Activated T-cell treated with anti-CD3 and anti-CD28 coated beads, Interleukin-2, amount 50 U/mL, for 4 hours (primary cell): ENCODE measurements around the gene FTCD. TPM values are rescaled to one million over a fixed set of nuclear protein-coding genes. Genes with fewer than 3 reads are reported as not detected.
A peak's percentile ranks its signal among the peaks of the same experiment; 100 is the strongest.

ENCODE experiments used
- ATAC-seq, 2 donors: fragments of 200-7000 bp; cut with Tn5 transposase; one replicate each; pipeline ENCODE4 v1.10.0; 2021
- DNase-seq: peaks from one replicate; pipeline ENCODE4 v3.0.0-alpha.2; 2020
- H3K27me3 Mint-ChIP-seq: one replicate; pipeline ENCODE4 v1.8.0; 2021; ENCODE audit warnings: low read depth, mixed read lengths
- H3K36me3 Mint-ChIP-seq: one replicate; pipeline ENCODE4 v1.8.0; 2022; ENCODE audit warnings: mixed read lengths; ENCODE audit not compliant: insufficient read depth
- H3K4me1 Mint-ChIP-seq: one replicate; pipeline ENCODE4 v1.8.0; 2021; ENCODE audit warnings: low read depth, mixed read lengths
- H3K4me3 Mint-ChIP-seq: one replicate; pipeline ENCODE4 v1.8.0; 2021; ENCODE audit warnings: mild to moderate bottlenecking, moderate library complexity, mixed read lengths
- H3K9me3 Mint-ChIP-seq: one replicate; pipeline ENCODE4 v1.8.0; 2021; ENCODE audit warnings: mixed read lengths
- total RNA-seq, 3 donors: library from RNA; stranded (reverse); gene quantifications; one replicate each; pipeline ENCODE4 v1.2.1, GENCODE V29; 2021

The FTCD gene
- total RNA-seq, 3 donors from 2014 or later: 0.33 to 0.71 (median 0.40) TPM

DNA sequence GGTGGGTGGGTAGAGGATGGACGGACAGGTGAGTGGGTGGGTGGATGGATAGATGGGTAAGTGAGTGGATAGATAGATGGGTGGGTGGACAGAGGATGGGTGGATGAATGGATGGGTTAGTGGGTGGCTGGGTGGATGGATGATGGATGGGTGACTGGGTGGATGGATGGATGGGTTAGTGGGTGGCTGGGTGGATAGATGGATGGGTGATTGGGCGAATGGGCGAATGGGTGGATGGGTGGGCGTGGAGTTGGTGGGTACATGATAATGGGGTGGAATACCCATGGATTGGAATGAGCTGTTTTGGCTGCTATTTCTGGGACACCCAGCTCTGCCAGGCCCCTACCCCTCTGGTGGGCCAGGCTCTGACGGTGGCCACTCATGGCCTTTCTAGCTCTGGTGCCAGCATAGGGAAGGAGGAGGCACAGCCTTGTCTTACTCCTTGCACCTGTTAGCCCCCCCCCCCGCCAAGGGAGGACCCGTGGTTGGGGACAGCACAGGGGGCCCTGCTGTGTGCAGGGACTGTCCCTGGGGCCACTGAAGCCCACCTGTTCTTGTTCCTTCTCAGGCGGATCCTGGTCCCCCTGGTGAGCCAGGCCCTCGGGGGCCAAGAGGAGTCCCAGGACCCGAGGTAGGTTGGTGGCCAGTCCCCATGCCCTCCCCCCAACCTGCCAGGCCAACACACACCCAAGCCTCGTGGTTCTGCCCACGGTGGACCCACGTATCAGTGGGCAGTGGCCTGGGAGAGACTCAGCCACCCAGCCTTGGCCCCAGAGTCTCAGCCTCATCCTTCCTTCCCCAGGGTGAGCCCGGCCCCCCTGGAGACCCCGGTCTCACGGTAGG lies 31.1 kb downstream of the FTCD start:
- ATAC-seq (no peak), DNase-seq (peak; percentile 3)
- no peaks in the 10 kb centered on the region for H3K27me3 Mint-ChIP-seq
- no peak overlapping the region for H3K4me3 Mint-ChIP-seq
- no peaks in the 10 kb centered on the region for H3K9me3 Mint-ChIP-seq
- H3K36me3 Mint-ChIP-seq: no peaks in the 10 kb centered on the region
- no peaks in the 10 kb centered on the region for H3K4me1 Mint-ChIP-seq

- Mint-ChIP-seq H3K4me3 (no peak overlapping the region), H3K4me1 (no peaks in the 10 kb centered on the region), H3K27me3 (no peaks in the 10 kb centered on the region), H3K36me3 (no peaks in the 10 kb centered on the region), H3K9me3 (no peaks in the 10 kb centered on the region)
- DNase-seq (peak; percentile 2), ATAC-seq (no peak)
Observed at GRCh38 chr21:46122758-46123683, 32.4 kb downstream of the FTCD start.

GRCh38 chr21:46122237-46122671 lies 33.1 kb downstream of the FTCD start:
- DNase-seq (peak; percentile 1), ATAC-seq (no peak)

DNA sequence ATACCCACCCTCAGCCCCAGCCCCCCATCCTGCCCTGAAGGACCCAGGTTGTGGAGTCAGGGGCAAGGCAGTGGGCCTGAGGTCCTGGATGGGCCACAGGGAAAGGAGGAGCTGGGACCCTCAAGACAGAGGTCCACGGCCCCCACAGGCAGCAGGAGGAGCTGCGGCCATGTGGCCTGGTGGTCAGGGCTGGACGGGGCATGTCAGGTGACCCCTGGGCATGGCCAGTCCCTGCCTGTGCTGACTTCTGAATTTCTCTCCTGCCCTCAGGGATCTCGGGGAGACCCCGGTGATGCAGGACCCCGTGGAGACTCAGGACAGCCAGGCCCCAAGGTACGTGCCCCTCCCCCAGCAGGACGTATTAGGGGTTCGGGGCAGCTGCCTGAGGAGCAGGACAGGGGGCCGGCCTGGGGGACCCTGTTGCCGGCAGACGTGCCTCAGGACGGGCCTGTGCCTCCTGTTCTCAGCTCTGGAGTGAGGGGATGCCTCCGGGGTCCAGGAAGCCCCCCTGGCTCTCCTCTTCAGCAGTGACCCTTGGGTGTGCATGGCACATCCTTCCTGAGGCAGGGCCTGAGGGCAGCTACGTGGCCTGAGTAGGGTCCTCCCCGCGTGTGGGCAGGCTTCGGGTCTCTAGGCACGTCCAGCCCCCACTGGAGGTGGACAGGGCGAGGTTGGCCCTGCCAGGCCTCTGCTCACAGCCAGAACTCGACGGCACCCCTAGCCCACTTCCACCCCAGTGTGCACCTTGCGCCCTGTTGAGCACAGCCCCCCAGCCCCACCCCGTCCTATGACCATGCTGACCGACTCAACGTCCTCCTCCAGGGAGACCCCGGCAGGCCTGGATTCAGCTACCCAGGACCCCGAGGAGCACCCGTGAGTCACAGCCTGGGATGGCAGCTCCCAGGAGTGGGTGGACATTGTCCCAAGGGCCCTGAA lies 33.8 kb downstream of the FTCD start:
- DNase-seq (peak; percentile 3), ATAC-seq (no peak)
- H3K27me3 Mint-ChIP-seq: no peaks in the 10 kb centered on the region
- no peak overlapping the region for H3K4me3 Mint-ChIP-seq
- H3K4me1 Mint-ChIP-seq: no peaks in the 10 kb centered on the region
- no peaks in the 10 kb centered on the region for H3K36me3 Mint-ChIP-seq
- H3K9me3 Mint-ChIP-seq: no peaks in the 10 kb centered on the region

More at GRCh38 chr21:46122237-46122671, 33.1 kb downstream of the FTCD start:
- Mint-ChIP-seq H3K9me3 (no peaks in the 10 kb centered on the region), H3K4me3 (no peak overlapping the region), H3K27me3 (no peaks in the 10 kb centered on the region), H3K4me1 (no peaks in the 10 kb centered on the region), H3K36me3 (no peaks in the 10 kb centered on the region)

DNA sequence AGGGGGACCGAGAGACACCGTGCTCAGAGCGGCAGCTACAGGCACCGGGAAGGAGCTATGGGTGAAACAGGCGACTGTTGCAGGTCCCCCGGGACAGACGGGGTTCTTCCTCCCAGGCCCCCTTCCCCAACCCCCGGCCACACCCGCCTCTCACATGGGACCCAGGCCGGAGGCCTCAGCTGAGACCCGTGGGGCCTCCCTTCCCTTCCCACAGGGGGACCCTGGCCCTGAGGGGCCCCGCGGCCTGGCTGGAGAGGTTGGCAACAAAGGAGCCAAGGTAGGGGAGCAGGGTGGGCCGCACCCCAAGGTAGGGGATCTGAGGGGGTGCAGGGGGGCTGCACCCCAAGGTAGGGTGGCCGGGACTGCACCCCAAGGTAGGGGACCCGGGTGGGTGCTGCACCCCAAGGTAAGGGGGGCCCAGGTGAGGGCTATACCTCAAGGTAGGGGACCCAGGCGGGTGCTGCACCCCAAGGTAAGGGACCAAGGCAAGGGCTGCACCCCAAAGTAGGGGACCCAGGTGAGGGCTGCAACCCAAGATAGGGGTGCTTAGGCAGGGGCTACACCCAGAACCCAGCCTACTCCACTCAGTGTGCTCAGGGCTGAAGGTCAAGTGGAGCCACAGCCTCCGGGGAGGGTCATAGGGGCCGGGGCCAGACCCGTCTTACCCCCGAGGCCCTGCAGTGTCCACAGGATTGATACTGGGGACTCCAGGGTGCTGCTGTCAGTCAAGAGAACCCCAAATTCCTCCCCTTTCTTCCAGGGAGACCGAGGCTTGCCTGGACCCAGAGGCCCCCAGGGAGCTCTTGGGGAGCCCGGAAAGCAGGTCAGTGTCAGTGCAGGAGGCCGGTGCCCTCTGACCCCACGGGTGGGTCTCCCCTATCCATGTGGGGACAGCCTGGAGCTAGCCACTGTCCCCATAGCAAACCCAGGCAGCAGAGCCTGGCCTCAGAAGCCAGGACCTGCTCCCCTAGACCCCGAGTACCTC lies 34.8 kb downstream of the FTCD start:
- no peaks in the 10 kb centered on the region for H3K36me3 Mint-ChIP-seq
- no peaks in the 10 kb centered on the region for H3K4me1 Mint-ChIP-seq
- no peak for ATAC-seq
- H3K9me3 Mint-ChIP-seq: no peaks in the 10 kb centered on the region
- DNase-seq: peak; percentile 3
- H3K4me3 Mint-ChIP-seq: no peak overlapping the region
- H3K27me3 Mint-ChIP-seq: no peaks in the 10 kb centered on the region

- ATAC-seq (no peak), DNase-seq (no peak)
- Mint-ChIP-seq H3K4me1 (no peaks in the 10 kb centered on the region), H3K9me3 (no peaks in the 10 kb centered on the region), H3K36me3 (no peaks in the 10 kb centered on the region), H3K27me3 (no peaks in the 10 kb centered on the region), H3K4me3 (no peak overlapping the region)
Observed at GRCh38 chr21:46119637-46120271, 35.6 kb downstream of the FTCD start.

DNA sequence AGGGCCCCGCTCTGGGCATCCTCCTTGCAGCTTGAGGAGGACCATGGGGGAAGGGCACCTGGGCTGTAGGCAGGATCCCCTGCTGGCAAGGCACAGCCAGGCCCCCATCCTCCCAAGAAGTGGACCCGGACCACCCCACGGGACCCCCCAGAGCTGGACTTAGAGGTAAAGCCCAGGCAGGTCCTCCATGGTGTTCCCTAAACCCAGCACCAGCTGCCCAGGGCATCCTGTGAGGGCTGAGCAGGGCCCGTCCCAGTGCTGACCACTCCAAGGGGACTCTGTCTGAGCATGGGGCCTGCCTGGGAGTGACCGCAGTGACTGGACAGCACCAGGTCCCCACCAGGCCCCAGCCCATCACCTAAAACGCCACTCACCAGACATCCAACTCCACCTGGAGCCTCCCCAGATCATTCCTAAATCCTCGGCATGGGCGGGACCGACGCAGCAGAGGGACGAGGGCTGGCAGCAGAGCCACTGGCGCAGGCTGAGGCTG lies 36.2 kb downstream of the FTCD start:
- peak; percentile 3 for DNase-seq

GRCh38 chr21:46118316-46119143 lies 36.8 kb downstream of the FTCD start:
- Mint-ChIP-seq H3K27me3 (no peaks in the 10 kb centered on the region), H3K36me3 (no peaks in the 10 kb centered on the region), H3K9me3 (no peaks in the 10 kb centered on the region), H3K4me1 (no peaks in the 10 kb centered on the region), H3K4me3 (no peak overlapping the region)
- ATAC-seq (no peak), DNase-seq (peak; percentile 3)

More for the DNA sequence above, 36.2 kb downstream of the FTCD start:
- H3K9me3 Mint-ChIP-seq: no peaks in the 10 kb centered on the region
- no peaks in the 10 kb centered on the region for H3K36me3 Mint-ChIP-seq
- no peak overlapping the region for H3K4me3 Mint-ChIP-seq
- no peak for ATAC-seq
- H3K27me3 Mint-ChIP-seq: no peaks in the 10 kb centered on the region
- H3K4me1 Mint-ChIP-seq: no peaks in the 10 kb centered on the region

GRCh38 chr21:46117586-46118315 lies 37.6 kb downstream of the FTCD start:
- peak; percentile 2 for DNase-seq
- H3K4me3 Mint-ChIP-seq: no peak overlapping the region

DNA sequence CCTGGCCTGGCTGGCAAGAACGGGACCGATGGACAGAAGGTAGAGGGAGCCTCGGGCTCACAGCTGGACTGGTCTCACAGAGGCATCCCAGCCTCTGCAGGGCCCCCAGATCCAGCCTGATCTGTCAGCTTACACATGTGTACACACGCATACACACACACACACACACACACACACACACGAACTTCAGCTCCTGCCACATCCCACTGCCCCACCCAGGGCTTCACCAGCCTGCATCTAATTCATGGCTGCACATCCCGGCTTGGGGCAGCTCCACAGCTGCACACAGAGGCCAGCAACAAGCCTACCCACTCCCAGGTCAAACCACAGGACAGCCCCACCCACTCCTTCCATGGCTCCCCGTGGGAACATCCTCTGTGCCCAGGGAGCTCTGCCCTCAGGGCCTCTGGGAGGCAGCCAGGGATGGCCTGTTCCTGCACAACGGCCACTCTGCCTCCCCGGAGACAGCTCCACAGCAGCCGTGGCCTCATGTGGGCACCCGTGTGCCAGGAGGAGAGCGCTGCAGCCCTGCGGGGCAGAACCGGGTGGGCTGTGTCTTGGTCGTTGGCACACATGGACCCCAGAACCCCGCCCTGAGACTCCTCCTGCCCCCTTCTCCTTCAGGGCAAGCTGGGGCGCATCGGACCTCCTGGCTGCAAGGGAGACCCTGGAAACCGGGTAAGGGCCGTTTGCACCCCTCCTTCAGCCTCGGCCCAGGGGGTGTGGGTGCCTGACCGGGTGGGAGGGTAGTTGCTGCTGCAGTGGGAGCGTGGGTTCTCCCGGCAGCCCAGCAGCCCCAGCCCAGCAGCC lies 38.4 kb downstream of the FTCD start:
- ATAC-seq (no peak), DNase-seq (peak; percentile 3)
- H3K4me1 Mint-ChIP-seq: no peaks in the 10 kb centered on the region
- H3K9me3 Mint-ChIP-seq: no peaks in the 10 kb centered on the region
- no peaks in the 10 kb centered on the region for H3K36me3 Mint-ChIP-seq
- H3K27me3 Mint-ChIP-seq: no peaks in the 10 kb centered on the region
- H3K4me3 Mint-ChIP-seq: no peak overlapping the region

More at GRCh38 chr21:46117586-46118315, 37.6 kb downstream of the FTCD start:
- H3K9me3 Mint-ChIP-seq: no peaks in the 10 kb centered on the region
- H3K4me1 Mint-ChIP-seq: no peaks in the 10 kb centered on the region
- no peaks in the 10 kb centered on the region for H3K27me3 Mint-ChIP-seq
- ATAC-seq: no peak
- no peaks in the 10 kb centered on the region for H3K36me3 Mint-ChIP-seq
